DND-41 (cell line): ENCODE measurements around the gene SETBP1.

Source experiments
- EZH2 ChIP-seq: IDR thresholded peaks from 3 replicates; pipeline ENCODE4 v1.6.1; 2012; ENCODE audit warnings: borderline replicate concordance, low read depth, mild to moderate bottlenecking, moderate library complexity, low read length, inconsistent platforms; ENCODE audit not compliant: severe bottlenecking
- TF ChIP-seq, protein P1 (sequence below): IDR thresholded peaks from 2 replicates; pipeline ENCODE4 v1.5.1; 2012; ENCODE audit warnings: borderline replicate concordance, low read length, moderate library complexity, mild to moderate bottlenecking; ENCODE audit not compliant: poor library complexity, severe bottlenecking; ENCODE audit errors: extremely low read depth

DNA sequence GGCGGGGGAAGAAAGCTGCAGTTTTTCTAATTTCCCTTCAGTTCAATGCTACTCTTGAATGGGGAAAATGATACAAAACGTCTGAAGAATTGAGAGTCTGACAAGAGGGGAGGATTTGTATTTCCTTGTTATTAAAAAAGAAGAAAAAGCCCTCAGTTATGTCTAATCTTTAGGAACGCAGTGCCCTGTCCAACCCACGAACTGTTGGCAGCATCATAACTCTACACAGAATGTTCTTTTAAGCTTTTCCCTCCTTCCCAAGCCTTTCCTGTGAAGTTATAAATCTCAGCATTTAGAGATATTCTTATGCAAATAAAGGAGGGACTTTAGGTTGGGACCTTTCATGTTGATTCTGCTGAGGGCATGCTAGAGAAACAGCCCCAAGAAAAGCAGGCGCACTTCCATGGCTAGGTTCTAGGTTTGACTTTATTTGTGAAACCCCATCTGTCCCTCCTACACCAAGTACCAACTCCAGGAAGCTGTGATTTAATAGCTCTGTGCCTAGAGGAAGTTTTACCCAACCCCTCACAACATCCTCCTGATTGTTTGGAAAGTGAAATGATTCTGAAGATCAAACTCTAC, 288.6 kb downstream of the SETBP1 start:
- TF ChIP-seq, protein P1, sequence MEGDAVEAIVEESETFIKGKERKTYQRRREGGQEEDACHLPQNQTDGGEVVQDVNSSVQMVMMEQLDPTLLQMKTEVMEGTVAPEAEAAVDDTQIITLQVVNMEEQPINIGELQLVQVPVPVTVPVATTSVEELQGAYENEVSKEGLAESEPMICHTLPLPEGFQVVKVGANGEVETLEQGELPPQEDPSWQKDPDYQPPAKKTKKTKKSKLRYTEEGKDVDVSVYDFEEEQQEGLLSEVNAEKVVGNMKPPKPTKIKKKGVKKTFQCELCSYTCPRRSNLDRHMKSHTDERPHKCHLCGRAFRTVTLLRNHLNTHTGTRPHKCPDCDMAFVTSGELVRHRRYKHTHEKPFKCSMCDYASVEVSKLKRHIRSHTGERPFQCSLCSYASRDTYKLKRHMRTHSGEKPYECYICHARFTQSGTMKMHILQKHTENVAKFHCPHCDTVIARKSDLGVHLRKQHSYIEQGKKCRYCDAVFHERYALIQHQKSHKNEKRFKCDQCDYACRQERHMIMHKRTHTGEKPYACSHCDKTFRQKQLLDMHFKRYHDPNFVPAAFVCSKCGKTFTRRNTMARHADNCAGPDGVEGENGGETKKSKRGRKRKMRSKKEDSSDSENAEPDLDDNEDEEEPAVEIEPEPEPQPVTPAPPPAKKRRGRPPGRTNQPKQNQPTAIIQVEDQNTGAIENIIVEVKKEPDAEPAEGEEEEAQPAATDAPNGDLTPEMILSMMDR = no peak
- TF ChIP-seq EZH2 = no peak
